RWPE2 (cell line): ENCODE measurements around the gene SAMD10.

ENCODE experiments used
- ATAC-seq: fragments of 200-7000 bp; cut with Tn5 transposase; 3 replicates; pipeline ENCODE4 v1.9.1; 2021; ENCODE audit warnings: low read depth
- DNase-seq: peaks from one replicate; pipeline ENCODE4 v3.0.0-alpha.2; 2020; ENCODE audit warnings: low spot score
- H3K27ac ChIP-seq: fragments of 450-650 bp; 2 replicates; pipeline ENCODE4 v1.5.1; 2017; ENCODE audit warnings: mild to moderate bottlenecking; ENCODE audit not compliant: poor library complexity, severe bottlenecking
- H3K27me3 ChIP-seq: fragments of 250-450 bp; sonication (Bioruptor Pico); 2 replicates; pipeline ENCODE4 v1.5.1; 2021; ENCODE audit warnings: mild to moderate bottlenecking, moderate library complexity; ENCODE audit not compliant: insufficient read depth, poor library complexity, severe bottlenecking
- H3K36me3 ChIP-seq: fragments of 250-450 bp; sonication (Bioruptor Pico); 2 replicates; pipeline ENCODE4 v1.5.1; 2020; ENCODE audit warnings: low read depth, mild to moderate bottlenecking, moderate library complexity
- H3K4me1 ChIP-seq: fragments of 250-450 bp; sonication (Bioruptor Pico); 2 replicates; pipeline ENCODE4 v1.5.1; 2021; ENCODE audit warnings: mild to moderate bottlenecking, moderate library complexity; ENCODE audit not compliant: insufficient read depth, poor library complexity, severe bottlenecking
- H3K4me3 ChIP-seq: fragments of 250-450 bp; sonication (Bioruptor Pico); 2 replicates; pipeline ENCODE4 v1.5.1; 2021; ENCODE audit warnings: mild to moderate bottlenecking, moderate library complexity; ENCODE audit not compliant: severe bottlenecking
- H3K9me3 ChIP-seq: fragments of 250-450 bp; sonication (Bioruptor Pico); 2 replicates; pipeline ENCODE4 v1.5.1; 2021; ENCODE audit warnings: mild to moderate bottlenecking, moderate library complexity; ENCODE audit not compliant: severe bottlenecking
- CTCF ChIP-seq: fragments of 450-650 bp; IDR thresholded peaks from one replicate; pipeline ENCODE4 v1.5.1; 2017; ENCODE audit warnings: mild to moderate bottlenecking, moderate library complexity; ENCODE audit not compliant: poor library complexity, severe bottlenecking

Gene SAMD10

DNA sequence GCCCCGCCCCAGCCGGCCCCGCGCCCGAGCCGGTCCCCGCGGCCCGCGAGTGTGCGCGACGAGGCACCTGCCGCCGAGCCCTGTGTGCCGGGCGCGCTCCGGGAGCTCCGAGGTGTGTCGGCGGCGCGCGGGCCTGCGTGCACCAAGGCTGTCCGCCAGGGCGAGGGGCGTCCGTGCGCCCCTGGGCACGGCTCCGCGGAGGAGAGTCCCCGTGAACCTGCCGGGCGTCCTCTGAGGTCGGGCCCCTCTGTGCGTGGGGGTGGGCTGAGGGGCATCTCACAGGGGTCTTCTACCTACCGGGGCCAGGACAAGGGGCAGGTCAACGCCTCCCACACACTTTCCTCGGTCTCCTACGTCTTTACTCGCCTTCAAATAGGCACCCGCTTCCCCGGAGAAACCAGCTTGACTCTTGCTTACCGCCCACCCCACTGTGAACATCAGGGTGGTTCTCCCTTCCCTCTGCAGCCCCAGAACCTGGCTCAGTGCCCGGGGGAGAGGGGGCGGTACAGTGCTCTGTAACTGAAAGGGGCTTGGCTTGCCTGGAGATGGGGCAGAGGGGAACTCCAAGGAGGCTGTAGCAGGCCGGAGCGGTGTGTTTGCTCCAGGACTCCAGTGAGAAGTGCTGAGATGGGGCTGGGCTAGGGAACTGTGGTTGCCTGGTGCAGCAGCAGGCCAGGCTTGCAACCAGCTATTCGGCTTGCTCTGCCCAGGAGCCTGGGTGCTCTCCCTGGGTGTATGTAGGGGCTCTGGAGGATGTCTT lies at the start of gene SAMD10:
Gene SAMD10, minus strand, starts transcription at position 86 of the 760 bp plus-strand sequence. CDS start 175 bp downstream, outside the sequence.
- TF ChIP-seq CTCF: no peak
- peak; percentile 87 for DNase-seq
- Histone ChIP-seq H3K27ac (peak within 1 kb of the TSS; percentile 73), H3K36me3 (peaks cover 18% of the 10 kb centered on the region), H3K9me3 (no peaks in the 10 kb centered on the region), H3K27me3 (no peaks in the 10 kb centered on the region), H3K4me3 (peak within 1 kb of the TSS; percentile 64), H3K4me1 (peaks cover 15% of the 10 kb centered on the region)
- ATAC-seq: peak; percentile 33

GRCh38 chr20:64027981-64028685 lies 48.7 kb upstream of the SAMD10 start:
- DNase-seq (peak; percentile 82), ATAC-seq (no peak)
- H3K4me3 ChIP-seq: no peak overlapping the region
- H3K27me3 ChIP-seq: no peaks in the 10 kb centered on the region
- H3K27ac ChIP-seq: no peak overlapping the region
- peaks cover 85% of the 10 kb centered on the region for H3K36me3 ChIP-seq
- TF ChIP-seq CTCF: no peak
- H3K4me1 ChIP-seq: no peaks in the 10 kb centered on the region
- H3K9me3 ChIP-seq: no peaks in the 10 kb centered on the region

GRCh38 chr20:64025826-64026412 lies 46.5 kb upstream of the SAMD10 start:
- ATAC-seq (no peak), DNase-seq (peak; percentile 87)
- H3K4me1 ChIP-seq: no peaks in the 10 kb centered on the region
- no peaks in the 10 kb centered on the region for H3K9me3 ChIP-seq
- no peak overlapping the region for H3K27ac ChIP-seq
- no peak for TF ChIP-seq CTCF
- peaks cover 92% of the 10 kb centered on the region for H3K36me3 ChIP-seq
- H3K27me3 ChIP-seq: no peaks in the 10 kb centered on the region
- H3K4me3 ChIP-seq: no peak overlapping the region

- no peaks in the 10 kb centered on the region for H3K27me3 ChIP-seq
- no peaks in the 10 kb centered on the region for H3K4me1 ChIP-seq
- no peak overlapping the region for H3K27ac ChIP-seq
- no peak for ATAC-seq
- peak; percentile 83 for DNase-seq
- TF ChIP-seq CTCF: no peak
- H3K36me3 ChIP-seq: peaks cover 92% of the 10 kb centered on the region
- H3K4me3 ChIP-seq: no peak overlapping the region
- H3K9me3 ChIP-seq: no peaks in the 10 kb centered on the region
Measured at GRCh38 chr20:64025101-64025825, 45.8 kb upstream of the SAMD10 start.
